Left lobe of liver (tissue), 2 donors: ENCODE data around the gene C2CD3. TPM values are rescaled to one million over a fixed set of nuclear protein-coding genes. Genes with fewer than 3 reads are reported as not detected.
A peak's percentile ranks its signal among the peaks of the same experiment; 100 is the strongest.

Source experiments
- ATAC-seq: fragments of 200-7000 bp; cut with Tn5 transposase; one replicate; pipeline ENCODE4 v1.9.1; 2020; ENCODE audit warnings: mild to moderate bottlenecking, moderate library complexity
- DNase-seq: peaks from one replicate; pipeline ENCODE4 v3.0.0-alpha.2; 2020; ENCODE audit warnings: low spot score
- total RNA-seq: library from RNA; stranded (reverse); gene quantifications from one replicate; pipeline ENCODE4 v1.2.1, GENCODE V29; 2021
- donor health status: DM: no; HTN: no; CAD: no; lungs with moderate emphysema.
- donor health status: DM: no; HTN: yes; CAD: no.

C2CD3 gene, protein sequence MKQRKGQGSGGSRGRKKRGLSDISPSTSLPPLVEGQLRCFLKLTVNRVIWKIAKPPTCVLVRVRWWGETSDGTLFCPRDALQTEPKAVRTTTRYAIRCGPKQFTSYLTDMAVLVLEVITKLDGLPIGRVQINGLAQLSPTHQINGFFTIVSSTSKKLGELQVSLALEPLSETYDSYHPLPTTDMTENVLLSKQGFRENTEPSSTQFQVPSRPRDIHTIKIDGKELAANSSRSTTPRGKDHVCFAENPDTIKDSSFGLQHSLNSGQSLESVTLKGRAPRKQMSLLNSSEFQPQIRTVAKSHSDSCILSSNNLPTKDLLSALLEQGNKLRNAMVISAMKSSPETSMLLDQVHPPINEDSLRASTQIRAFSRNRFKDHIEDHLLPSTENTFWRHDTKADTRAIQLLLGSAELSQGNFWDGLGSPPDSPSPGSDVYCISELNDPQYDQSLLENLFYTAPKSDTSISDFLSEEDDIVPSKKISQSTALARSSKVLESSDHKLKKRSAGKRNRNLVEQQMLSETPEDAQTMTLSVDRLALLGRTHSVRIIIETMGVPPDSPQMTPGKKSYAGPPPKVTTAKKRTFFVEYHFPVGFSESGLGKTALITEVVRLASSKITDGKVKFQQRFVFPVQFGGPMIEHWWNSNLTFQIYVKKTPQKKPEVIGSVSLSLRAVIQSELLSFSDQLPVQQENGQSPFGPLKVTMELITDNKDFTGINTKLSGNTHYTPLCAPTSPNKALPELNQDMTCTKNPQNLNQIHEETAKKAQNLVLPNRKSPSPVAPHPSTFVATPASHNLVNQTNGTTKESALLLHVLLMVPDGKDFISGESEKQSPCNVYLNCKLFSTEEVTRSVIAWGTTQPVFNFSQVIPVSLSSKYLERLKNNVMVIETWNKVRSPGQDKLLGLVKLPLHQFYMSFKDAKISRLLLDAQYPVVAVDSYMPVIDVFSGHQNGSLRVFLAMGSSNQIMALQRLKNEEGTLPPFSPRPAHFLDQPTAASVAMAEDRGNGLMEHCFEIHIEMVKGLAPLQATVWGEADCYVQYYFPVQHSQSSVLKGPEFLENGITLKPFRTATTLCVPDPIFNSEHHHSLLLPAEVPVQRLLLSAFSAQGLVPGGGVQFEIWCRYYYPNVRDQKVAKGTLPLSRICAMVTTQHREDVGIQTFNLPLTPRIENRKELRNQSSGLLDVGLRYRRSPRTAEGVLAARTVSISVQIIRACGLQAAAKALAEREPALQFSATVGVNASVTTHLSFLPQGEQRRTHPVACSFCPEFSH (N-terminal part only)
- 7.0 TPM for total RNA-seq

DNA sequence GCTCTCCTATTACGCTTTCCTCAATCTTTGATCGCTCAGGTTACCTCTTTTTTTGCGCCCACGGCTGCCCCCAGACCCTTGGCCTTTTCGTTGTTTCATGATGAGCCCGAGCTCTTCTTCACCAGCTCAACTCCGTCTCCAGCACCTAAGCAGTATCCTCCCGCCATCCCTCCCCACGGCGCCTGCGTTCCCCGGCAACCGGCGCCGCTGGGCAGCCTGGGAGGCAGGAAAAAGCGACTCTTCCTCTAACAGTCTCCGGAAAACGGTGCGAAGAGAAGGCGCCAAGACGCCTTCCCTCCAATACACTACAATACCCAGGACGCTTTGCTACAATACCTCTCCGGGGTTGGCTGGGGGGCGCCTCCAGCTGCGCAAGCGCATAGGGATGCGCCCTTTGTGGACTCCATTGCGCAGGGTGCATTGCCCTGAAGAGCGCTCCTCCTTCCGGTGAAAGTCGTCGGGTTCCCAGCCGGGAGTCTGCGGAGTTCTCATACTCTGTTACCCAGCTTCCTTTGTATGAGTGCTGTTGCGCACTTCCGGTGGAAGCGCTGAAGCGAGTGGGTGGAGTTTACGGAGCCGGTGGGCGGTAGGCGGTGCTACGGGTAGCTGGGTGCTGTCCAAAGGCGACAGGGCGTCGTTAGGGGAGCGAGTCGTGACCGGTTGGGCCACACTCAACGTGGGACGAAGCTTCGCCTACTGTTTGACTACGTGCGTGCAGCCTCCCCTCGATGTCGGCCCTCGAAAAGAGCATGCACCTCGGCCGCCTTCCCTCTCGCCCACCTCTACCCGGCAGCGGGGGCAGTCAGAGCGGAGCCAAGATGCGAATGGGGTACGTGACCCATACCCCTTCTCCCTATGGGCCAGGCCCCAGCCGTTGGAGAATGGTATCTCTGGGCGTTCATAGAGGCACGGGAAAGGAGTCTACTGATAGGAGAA lies at the start of gene C2CD3, which contains the start of gene PPME1:
C2CD3 (minus strand) TSS at position 309 of the 936 bp plus-strand sequence; CDS start at position 99, 210 bp downstream.
PPME1 (plus strand) TSS at position 596 of the 936 bp plus-strand sequence; CDS start at position 729, 133 bp downstream.
- peak; percentile 93 for ATAC-seq
- DNase-seq, result peak; percentile 100

DNA sequence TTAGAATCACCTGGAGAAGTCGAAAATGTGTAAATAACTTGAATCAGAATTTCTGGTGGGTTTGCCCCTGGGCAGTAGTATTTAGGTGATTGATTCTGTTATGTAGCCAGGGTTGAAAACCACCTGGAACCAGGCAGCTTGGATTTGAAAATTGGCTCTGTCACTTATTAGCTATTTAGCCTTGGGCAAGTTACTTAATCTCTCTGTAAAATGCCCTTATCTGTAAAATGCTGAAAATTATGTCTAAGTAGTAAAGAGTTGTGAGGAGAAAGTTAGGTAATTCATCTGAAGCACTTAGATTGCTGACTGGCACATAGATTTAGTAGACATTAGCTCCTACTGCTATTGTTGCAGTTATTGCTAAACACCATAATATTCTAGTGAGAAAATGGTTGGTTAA lies 49.6 kb upstream of the C2CD3 start:
- DNase-seq (no peak), ATAC-seq (no peak)

DNA sequence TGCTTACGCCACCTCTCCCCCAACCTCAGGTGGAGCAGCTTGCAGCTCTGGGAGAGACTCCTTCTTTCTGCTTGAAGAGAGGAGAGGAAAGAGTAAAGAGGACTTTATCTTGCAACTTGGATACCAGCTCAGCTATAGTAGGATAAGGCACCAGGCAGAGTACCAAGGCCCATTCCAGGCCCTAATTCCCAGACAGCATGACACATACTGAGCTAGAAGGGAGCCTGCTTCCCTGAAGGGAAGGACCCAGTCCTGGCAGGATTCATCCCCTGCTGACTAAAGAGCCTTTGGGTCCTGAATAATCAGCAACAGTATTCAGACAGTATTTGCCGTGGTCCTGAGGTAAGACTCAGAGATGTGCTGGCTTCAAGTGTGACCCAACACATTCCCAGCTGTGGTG lies 41.7 kb upstream of the C2CD3 start:
- ATAC-seq (no peak), DNase-seq (no peak)

DNA sequence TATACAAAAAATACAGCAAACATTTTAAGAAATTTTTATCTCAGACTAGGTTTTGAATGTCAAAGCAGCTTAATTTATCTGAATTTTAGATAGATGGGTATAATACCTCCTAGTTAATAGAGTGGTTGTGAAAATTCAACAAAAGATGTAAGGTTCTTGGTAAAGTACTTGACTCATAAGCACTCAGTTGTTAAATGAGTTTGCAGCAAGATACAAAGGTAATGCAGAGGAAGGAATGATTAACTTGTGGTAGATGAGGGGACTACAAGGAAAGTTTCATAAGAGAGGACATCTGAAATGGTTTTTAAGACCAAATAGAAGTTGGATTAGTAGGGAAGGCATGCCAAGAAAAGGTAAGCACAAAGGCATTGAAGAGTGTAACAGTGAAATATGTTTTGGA lies 37.7 kb upstream of the C2CD3 start:
- DNase-seq (no peak), ATAC-seq (no peak)

DNA sequence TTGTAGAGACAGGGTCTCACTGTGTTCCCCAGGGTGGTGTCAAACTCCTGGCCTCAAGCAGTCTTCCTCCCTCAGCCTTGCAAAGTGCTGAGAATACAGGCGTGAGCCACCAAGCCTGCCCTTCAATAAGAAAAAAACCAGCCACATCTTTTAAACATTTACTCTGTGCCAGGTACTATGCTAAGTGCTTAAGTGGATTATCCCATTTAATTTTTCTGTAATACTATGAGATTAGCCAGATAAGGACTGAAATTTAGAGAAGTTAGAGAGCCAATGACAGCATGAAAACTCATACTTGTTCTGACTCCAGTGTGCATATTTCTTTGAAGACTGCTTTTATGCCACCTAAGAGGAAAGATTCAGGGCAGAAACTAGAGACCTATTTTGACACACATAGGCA lies 35.9 kb upstream of the C2CD3 start:
- no peak for ATAC-seq
- DNase-seq, result no peak

DNA sequence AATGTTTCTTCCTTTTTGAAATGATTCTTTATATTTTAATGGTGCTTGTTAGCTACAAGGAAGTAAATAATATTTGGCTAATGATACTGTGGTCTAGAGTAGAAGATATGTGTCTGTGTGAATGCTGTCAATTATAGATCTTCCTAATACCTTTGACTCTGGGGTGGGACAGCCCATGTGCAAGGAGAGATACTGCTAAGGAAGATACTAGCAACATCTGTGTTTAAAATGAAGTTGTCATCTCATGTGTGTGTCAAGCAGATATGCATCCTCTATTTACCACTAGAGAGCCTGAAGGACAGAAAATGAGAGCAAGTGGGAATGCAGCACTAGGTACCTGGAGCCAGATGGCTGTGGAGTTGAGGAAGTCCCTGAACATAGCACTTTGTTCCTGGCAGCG lies 34.4 kb upstream of the C2CD3 start:
- DNase-seq, result no peak
- no peak for ATAC-seq

DNA sequence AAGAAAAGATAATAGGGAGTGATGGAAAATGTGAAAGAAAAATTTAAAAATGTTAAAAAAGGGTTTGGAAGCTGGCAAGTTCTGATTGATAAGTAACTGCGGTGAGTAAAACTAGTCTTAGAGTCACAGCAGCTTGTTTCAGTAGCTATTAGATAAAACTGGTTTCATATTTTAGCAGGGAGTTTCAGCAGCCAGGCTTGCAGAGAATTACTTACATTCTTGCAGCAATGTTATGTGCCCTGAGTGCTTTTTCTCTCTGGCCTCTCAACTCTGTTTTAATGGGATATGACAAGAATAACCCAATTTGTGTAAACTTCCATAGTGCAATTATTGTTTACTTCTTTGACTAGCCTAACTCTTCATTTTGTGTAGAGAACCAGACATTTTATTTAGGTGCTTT lies 33.9 kb upstream of the C2CD3 start:
- ATAC-seq (no peak), DNase-seq (no peak)

DNA sequence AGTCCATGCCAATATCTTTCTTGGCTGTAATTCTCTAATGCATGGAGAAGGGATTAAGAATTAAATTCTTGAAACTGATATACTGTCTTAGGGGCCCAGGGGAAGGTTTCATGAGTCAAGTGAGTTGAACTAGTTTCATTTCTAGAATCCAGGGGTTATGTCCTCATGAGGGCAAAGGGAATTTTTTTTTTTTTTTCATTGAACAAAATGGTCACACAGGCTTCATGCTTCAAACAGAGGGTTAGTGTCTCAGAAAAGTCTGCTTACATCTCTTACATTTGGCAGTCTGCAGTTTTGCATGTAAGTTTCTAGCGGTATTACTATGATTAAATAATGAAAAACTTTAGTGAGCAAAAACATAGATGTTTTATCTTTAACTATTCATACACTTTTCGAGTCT lies 33.2 kb upstream of the C2CD3 start:
- DNase-seq (no peak), ATAC-seq (no peak)

DNA sequence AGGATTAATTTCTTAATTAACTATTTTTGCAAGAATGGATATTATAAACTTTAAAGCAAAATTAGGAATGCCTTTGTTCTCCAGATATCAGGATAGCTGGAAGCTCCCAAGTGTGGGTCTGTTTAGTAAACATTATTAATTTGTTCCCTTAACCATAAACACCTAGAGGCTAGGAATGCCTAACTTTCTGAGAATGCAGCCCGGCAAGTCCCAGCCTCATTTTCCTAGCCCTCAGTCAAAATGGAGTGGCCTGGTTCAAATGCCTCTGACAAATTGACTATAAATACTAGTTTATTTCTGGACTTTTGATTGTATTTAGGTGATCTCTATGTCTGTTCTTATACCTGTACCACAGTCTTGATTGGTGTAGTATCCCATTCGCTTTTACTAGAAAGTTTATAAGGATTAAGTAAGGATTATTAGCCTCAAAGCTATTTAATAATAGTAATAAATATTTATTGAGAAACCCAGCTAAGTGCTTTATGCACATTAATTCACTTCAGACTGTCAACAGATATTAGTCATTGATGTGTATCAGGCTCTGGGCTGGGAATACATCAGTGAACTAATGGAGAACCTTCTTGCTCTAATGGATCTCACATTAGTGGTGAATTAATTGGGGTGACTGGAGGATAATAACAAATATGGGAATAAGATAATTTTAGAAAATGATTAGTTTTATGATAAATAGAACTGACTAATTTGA lies 26.1 kb upstream of the C2CD3 start:
- no peak for ATAC-seq
- DNase-seq, result no peak

DNA sequence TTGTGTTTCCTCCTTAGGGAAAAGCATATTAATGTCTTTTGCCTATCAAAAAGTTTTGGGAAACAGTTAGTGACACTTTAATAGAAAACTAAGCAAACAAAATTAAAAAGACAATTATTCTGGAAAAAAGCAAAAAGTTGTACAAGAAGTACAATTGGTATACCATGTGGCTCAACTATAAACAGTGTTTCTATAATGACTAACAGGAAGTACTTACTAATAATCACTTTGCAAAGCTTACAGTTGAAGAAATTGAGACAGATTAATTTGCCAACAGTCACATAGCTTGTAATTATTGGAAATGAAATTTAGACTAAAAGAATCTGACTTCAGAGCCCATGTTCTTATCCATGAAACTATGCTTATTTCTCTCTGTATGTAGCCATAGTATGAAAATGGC lies 25.0 kb upstream of the C2CD3 start:
- no peak for DNase-seq
- no peak for ATAC-seq

DNA sequence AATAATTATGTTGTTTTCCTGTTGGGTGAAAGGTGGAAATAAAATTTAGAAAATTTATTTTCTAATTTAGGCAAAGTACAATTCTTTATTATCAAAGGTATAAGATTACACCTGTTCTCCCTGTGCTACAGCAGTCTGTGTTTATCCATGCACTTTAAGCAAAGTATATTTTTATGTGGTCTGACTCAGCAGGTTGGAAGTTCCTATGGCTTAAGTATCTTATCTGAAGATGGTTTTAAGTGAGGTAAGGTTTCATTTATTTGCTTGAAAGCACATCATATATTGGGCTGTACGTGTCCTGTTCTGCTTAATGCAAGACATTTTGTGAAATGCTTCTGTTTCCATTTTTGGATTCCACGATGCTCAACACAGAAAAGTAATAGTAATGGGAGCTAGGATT lies 14.9 kb upstream of the C2CD3 start:
- ATAC-seq (no peak), DNase-seq (no peak)

DNA sequence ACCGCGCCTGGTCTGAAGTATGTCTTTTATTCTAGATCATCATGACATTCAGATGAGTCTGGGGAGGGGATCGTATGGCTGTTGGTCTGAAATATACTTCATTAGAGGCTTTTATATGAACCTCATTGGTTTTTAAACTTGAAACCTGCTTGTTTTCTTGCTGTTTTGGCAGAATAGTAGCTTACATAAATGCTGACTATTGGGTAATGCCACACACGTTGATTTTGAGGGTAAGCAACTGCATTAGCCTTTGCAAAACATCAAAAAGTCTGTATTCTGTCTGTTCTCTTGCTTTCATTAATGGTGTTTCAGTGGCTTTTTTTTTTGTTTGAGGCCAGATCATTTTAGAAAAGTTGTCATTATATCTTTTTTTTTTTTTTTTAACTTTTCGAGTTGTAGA lies 14.5 kb upstream of the C2CD3 start:
- ATAC-seq (no peak), DNase-seq (no peak)

DNA sequence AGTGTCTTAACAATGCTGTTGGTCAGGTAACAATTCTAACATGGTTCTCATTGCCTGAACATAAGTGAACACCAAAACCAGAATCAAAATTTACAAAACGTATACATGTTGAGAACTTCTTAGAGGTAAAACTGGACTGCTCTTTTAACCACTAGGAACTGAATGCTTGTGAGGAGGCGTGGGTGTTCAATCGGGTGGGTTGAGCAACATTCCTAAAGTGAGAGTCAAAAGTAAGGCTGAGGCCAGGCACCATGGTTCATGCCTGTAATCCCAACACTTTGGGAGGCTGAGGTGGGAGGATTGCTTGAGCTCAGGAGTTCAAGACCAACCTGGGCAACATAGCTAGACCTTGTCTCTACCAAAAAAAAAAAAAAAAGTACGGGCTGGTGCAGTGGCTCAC lies 11.8 kb upstream of the C2CD3 start:
- ATAC-seq, result no peak

DNA sequence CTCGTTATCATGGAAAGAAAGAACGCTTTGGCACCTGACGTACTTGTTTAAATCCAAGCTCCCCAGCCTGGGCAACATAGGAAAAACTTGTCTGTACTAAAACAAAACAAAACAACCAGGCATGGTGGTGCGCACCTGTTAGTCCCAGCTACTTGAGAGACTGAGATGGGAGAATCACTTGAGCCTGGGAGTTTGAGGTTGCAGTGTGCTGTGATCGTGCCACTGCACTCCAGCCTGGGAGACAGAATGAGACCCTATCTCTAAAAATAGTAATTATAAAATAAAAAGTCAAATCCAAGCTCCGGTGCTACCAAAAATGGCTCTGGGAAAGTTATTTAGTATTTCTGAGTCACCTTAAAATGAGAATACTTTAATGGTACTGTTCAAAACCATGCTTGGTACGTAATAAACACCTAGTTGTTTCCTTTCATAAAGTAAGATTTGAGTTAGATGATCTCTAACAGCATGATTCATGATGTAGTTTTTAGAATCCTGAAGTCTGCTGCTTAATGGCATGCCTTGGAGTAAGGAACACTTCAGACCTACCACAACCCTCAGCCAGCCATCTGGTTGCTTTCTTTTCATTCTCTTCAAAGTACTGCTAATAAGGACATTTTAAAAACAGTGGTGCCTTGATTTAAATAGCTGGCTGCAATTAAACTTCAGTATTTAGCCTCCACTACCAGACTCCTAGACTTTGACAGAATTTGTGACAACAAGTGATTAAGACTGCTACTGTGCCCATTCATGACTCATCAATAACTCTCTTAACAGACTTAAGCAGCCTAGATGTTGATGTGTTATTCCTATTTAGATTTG lies 8.6 kb upstream of the C2CD3 start:
- ATAC-seq, result no peak

More for the DNA sequence above, 11.8 kb upstream of the C2CD3 start:
- no peak for DNase-seq

DNA sequence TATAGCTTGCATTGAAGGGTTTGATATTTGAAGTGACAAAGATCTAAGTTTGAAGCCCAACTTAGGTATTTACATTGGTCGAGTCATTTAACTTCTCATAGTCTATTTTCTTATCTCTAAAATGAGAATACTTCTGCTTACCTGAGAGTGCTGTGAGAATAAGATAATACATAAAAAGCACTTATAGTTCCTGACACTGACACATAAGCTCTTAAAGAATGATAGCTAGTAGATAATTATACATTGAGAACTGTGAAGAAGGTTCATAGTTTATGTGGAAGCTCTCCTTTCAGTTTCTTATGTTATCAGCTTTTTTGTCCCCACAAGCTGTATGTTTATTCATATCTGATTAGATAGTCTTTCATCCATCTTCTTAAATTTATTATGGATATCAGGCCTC lies 5.1 kb upstream of the C2CD3 start:
- no peak for DNase-seq
- no peak for ATAC-seq

More for the DNA sequence above, 8.6 kb upstream of the C2CD3 start:
- no peak for DNase-seq

DNA sequence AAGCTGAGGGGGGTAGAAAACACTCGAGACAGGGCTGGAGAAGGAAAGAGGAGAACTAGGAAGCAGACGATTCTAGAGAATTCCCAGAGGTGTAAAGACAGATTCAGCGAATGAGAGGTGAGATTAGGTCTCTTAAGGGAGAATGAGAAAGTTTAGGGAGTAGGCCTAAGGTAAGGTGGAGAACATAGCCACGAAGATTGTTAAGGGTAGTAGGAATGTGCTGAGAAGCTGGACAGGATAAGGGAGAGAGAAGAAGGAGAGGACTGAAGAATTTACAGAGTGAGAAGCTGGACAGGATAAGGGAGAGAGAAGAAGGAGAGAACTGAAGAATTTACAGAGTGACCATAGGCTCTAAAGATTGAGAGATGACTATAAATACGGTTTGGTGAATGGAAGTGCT lies 1.2 kb upstream of the C2CD3 start:
- DNase-seq, result no peak

DNA sequence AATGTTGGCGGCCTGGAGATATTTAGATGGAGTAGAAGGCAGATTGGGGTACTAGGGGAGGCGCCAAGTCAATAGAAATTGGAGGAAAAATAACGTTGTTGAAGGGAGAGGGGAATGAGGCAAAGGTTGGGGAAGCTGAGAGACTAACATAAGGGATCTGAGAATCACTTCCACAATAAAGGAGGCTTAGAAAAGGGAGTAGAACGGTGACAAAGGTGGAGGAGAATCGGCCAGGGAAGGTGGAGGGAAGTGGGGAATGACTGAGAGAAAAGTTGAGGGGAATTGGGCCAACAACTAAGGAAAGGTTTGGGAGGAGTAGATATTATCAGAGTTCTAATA lies 797 bp upstream of the C2CD3 start:
- ATAC-seq (no peak), DNase-seq (no peak)

More for the DNA sequence above, 1.2 kb upstream of the C2CD3 start:
- no peak for ATAC-seq

DNA sequence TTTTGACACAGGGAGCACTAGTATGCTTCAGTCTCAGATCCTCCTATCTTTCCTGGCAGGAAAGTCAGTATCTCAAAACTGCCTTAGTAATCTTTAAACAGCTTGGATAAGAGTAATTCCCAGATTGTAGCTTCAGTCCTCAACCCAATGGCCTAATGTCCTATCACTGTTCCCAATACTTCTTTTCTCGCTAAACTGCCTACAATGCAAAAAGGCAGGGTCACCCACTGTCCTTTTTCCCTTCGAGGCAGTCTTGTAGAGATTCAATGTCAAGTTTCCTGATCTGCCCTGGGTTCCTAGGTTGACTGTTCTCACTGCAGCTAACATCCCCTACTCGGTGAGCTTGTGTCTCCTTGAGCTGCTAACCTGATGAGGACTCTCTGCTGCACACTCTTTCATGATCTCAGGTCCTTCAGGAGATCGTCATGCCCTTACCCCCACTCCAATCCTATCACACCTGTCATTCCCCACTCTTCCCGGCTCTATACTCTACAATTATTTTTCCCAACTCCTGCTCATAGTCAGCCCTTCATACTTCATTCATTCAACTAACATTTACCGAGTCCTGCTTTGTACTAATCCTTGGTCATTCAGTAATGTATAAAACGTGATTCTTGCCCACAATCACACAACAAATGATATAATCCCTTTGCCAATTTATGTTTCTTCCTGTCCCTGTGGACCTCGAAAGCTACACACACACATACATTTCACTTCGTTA lies 904 bp downstream of the C2CD3 start:
- DNase-seq (no peak), ATAC-seq (no peak)
